Prostate gland (tissue), 2 donors: ENCODE results near the gene FA2H. TPM values are rescaled to one million over a fixed set of nuclear protein-coding genes. Genes with fewer than 3 reads are reported as not detected.
"Not testable (repeated sequence)": the region's sequence is repeated elsewhere in the genome, so short reads cannot be mapped to it uniquely, and the experiment has no call there.

Experiments used
- DNase-seq: peaks from one replicate; pipeline ENCODE4 v3.0.0-alpha.2; 2019; ENCODE audit warnings: low spot score
- H3K27ac ChIP-seq, 2 donors: fragments of 200-600 bp; sonication (generic); 2 replicates each; pipeline ENCODE4 v1.5.1; 2017 to 2019
- H3K27me3 ChIP-seq: fragments of 200-600 bp; sonication (generic); replicated peaks from 2 replicates; pipeline ENCODE4 v1.5.1; 2019; ENCODE audit not compliant: insufficient read depth
- H3K36me3 ChIP-seq, 2 donors: fragments of 200-600 bp; sonication (generic); 1 replicate in 1 of 2; 2 replicates in 1 of 2; pipeline versions ENCODE4 v1.5.1 to v1.8.1; 2017 to 2019
- H3K4me1 ChIP-seq: fragments of 200-600 bp; sonication (generic); replicated peaks from 2 replicates; pipeline ENCODE4 v1.5.1; 2019
- H3K4me3 ChIP-seq, 2 donors: fragments of 200-600 bp; sonication (generic); 2 replicates each; pipeline ENCODE4 v1.5.1; 2017 to 2019
- H3K9me3 ChIP-seq: fragments of 200-600 bp; sonication (generic); 2 replicates; pipeline ENCODE4 v1.5.1; 2017
- CTCF ChIP-seq, 4 experiments: fragments of 200-600 bp in 2 of 4; fragments of 450-650 bp in 2 of 4; sonication (generic) in 2 of 4; IDR thresholded peaks; 1 replicate in 3 of 4; 2 replicates in 1 of 4; pipeline ENCODE4 v1.5.1; 2016 to 2019; ENCODE audit warnings: antibody characterized with exemption in 4 of 4, mild to moderate bottlenecking in 2 of 4, moderate library complexity in 2 of 4
- POLR2A ChIP-seq: fragments of 450-650 bp; IDR thresholded peaks from one replicate; pipeline ENCODE4 v1.6.1; 2016; ENCODE audit warnings: antibody characterized with exemption, mild to moderate bottlenecking
- POLR2AphosphoS5 ChIP-seq: sonication (generic); formaldehyde crosslinking; IDR thresholded peaks from one replicate; pipeline ENCODE4 v1.6.1; 2017; ENCODE audit warnings: antibody characterized with exemption
- WGBS: methylation state at CpG from one replicate; pipeline ENCODE4 v1.1.5; 2018; 5-methylcytosine and 5-hydroxymethylcytosine counted together
- intact Hi-C: fragments of 100-400 bp; cut with DNase I; formaldehyde crosslinking; loops from one replicate; pipeline ENCODE4 v1.14.2; 2022
- total RNA-seq, 2 donors: library from RNA; depleted of rRNA; stranded (reverse); fragments of >200 nt; gene quantifications; one replicate each; pipeline ENCODE4 v1.1.0, GENCODE V29; 2016

The FA2H gene
- total RNA-seq, 2 donors from 2014 or later = 3.0 to 4.5 TPM

- Histone ChIP-seq H3K27ac (no peak overlapping the region), H3K4me1 (no peaks in the 10 kb centered on the region), H3K9me3 (no peaks in the 10 kb centered on the region), H3K36me3 (no peaks in the 10 kb centered on the region), H3K4me3 (no peak overlapping the region), H3K27me3 (no peaks in the 10 kb centered on the region)
- WGBS = 84% methylated on average over 13 of the region's 13 CpGs
- intact Hi-C loops = no loop called here
- no peak for TF ChIP-seq POLR2A
- TF ChIP-seq CTCF (IDR thresholded peaks at IDR 0.05) = no peak
- no peak for TF ChIP-seq POLR2AphosphoS5
- DNase-seq = no peak
Observed at GRCh38 chr16:74770831-74771526, 3.6 kb downstream of the FA2H start.

GRCh38 chr16:74769586-74770190 lies 4.9 kb downstream of the FA2H start:
- WGBS = 63% methylated on average over 10 of the region's 10 CpGs
- Histone ChIP-seq H3K27ac (no peak overlapping the region), H3K27me3 (no peaks in the 10 kb centered on the region), H3K36me3 (no peaks in the 10 kb centered on the region), H3K9me3 (no peaks in the 10 kb centered on the region), H3K4me1 (no peaks in the 10 kb centered on the region), H3K4me3 (no peak overlapping the region)
- TF ChIP-seq POLR2A (no peak), POLR2AphosphoS5 (no peak), CTCF (IDR thresholded peaks at IDR 0.05) (no peak)
- no peak for DNase-seq
- intact Hi-C loops = no loop called here

GRCh38 chr16:74768239-74768638 lies 6.4 kb downstream of the FA2H start:
- DNase-seq = no peak
- no peak overlapping the region for H3K27ac ChIP-seq
- WGBS = 76% methylated on average over 6 of the region's 6 CpGs
- no peaks in the 10 kb centered on the region for H3K36me3 ChIP-seq
- H3K9me3 ChIP-seq = no peaks in the 10 kb centered on the region
- H3K4me1 ChIP-seq = no peaks in the 10 kb centered on the region
- H3K27me3 ChIP-seq = no peaks in the 10 kb centered on the region
- intact Hi-C loops = no loop called here
- no peak for TF ChIP-seq CTCF (IDR thresholded peaks at IDR 0.05)
- no peak for TF ChIP-seq POLR2AphosphoS5
- TF ChIP-seq POLR2A = no peak
- no peak overlapping the region for H3K4me3 ChIP-seq

GRCh38 chr16:74767749-74768148 lies 6.9 kb downstream of the FA2H start:
- H3K4me3 ChIP-seq = no peak overlapping the region
- DNase-seq = no peak
- no peaks in the 10 kb centered on the region for H3K36me3 ChIP-seq
- no peak overlapping the region for H3K27ac ChIP-seq
- no peaks in the 10 kb centered on the region for H3K27me3 ChIP-seq
- intact Hi-C loops = no loop called here
- TF ChIP-seq POLR2AphosphoS5 = no peak
- no peak for TF ChIP-seq CTCF (IDR thresholded peaks at IDR 0.05)
- no peak for TF ChIP-seq POLR2A
- no peaks in the 10 kb centered on the region for H3K9me3 ChIP-seq
- 91% methylated on average over 7 of the region's 7 CpGs for WGBS
- H3K4me1 ChIP-seq = no peaks in the 10 kb centered on the region

GRCh38 chr16:74766729-74767128 lies 7.9 kb downstream of the FA2H start:
- no peak for TF ChIP-seq POLR2A
- TF ChIP-seq CTCF (IDR thresholded peaks at IDR 0.05) = no peak
- TF ChIP-seq POLR2AphosphoS5 = no peak
- Histone ChIP-seq H3K4me1 (no peaks in the 10 kb centered on the region), H3K27me3 (no peaks in the 10 kb centered on the region), H3K27ac (no peak overlapping the region), H3K4me3 (no peak overlapping the region), H3K9me3 (no peaks in the 10 kb centered on the region), H3K36me3 (no peaks in the 10 kb centered on the region)
- intact Hi-C loops = no loop called here
- WGBS = 87% methylated on average over 7 of the region's 7 CpGs
- no peak for DNase-seq

- DNase-seq, H3K27me3 ChIP-seq, H3K36me3 ChIP-seq, H3K9me3 ChIP-seq, intact Hi-C loops, H3K27ac ChIP-seq, H3K4me3 ChIP-seq, H3K4me1 ChIP-seq: not testable (repeated sequence)
- WGBS = 82% methylated on average over 3 of the region's 3 CpGs
Observed at GRCh38 chr16:74764184-74764583, 10.4 kb downstream of the FA2H start.
